GM13976 (cell line): ENCODE measurements around the gene PCA3.

ENCODE experiments used
- DNase-seq: peaks from one replicate; pipeline ENCODE4 v3.0.0; 2012; ENCODE audit warnings: low spot score
- in situ Hi-C: fragments of 300-500 bp; cut with MboI; formaldehyde crosslinking; loops from one replicate; pipeline ENCODE4 v1.12.0; 2022; ENCODE audit warnings: low sequenced_read_pairs, mixed read lengths, inconsistent platforms; ENCODE audit not compliant: unreplicated experiment
- TF ChIP-seq, protein P1 (sequence below): IDR thresholded peaks from 2 replicates; pipeline ENCODE4 v1.5.1; 2012; ENCODE audit warnings: borderline replicate concordance, mild to moderate bottlenecking; ENCODE audit not compliant: insufficient read depth; ENCODE audit errors: extremely low read depth, missing control alignments, control extremely low read depth

PCA3 gene

DNA sequence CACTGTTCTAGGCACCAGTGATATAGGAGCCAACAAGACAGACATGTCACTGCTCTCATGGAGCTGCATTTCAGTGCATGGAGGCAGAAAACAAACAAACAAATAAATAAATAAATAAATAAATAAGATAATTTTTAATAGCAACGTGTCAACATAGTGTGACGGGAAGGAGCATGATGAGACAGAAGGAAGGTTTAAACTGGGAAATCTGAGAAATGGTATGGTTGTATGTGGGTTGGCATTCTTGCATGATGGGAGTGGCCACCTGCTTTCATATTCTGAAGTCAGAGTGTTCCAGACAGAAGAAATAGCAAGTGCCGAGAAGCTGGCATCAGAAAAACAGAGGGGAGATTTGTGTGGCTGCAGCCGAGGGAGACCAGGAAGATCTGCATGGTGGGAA is at the start of gene PCA3:
PCA3 (plus strand) TSS at position 301 of the 400 bp plus-strand sequence.
- in situ Hi-C loops = no loop called here
- DNase-seq = no peak

DNA sequence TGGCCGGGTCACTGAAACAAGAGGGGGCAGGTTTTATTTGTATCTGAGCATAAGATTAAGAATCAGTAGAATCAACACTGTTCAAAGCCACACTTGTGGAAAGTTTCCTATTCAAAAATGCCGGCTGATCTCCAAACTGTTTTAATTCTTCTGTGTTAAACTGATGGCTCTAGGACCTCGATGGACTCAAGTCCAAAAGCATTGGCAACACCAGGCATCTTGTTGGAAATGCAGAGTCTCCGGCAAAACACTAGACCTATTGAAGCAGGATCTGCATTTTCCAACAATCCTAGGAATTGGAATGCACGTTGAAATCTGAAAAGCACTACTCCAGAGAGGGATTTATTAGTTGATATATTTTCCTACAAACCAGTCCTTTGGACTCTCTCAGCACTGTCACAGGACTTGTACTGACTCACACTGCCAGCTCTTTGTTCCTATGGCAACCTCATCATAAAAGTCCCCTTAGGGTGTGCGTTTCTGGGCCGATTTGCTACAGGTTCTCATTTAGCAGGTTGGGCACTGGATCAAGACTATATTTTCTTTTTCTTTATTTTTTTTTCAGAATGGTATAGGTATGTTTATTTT is 48.1 kb upstream of the PCA3 start:
- DNase-seq = no peak
- TF ChIP-seq, protein P1, sequence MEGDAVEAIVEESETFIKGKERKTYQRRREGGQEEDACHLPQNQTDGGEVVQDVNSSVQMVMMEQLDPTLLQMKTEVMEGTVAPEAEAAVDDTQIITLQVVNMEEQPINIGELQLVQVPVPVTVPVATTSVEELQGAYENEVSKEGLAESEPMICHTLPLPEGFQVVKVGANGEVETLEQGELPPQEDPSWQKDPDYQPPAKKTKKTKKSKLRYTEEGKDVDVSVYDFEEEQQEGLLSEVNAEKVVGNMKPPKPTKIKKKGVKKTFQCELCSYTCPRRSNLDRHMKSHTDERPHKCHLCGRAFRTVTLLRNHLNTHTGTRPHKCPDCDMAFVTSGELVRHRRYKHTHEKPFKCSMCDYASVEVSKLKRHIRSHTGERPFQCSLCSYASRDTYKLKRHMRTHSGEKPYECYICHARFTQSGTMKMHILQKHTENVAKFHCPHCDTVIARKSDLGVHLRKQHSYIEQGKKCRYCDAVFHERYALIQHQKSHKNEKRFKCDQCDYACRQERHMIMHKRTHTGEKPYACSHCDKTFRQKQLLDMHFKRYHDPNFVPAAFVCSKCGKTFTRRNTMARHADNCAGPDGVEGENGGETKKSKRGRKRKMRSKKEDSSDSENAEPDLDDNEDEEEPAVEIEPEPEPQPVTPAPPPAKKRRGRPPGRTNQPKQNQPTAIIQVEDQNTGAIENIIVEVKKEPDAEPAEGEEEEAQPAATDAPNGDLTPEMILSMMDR = no peak
- in situ Hi-C loops = no loop called here

More for the DNA sequence above, at the start of gene PCA3:
- TF ChIP-seq, protein P1 = no peak

DNA sequence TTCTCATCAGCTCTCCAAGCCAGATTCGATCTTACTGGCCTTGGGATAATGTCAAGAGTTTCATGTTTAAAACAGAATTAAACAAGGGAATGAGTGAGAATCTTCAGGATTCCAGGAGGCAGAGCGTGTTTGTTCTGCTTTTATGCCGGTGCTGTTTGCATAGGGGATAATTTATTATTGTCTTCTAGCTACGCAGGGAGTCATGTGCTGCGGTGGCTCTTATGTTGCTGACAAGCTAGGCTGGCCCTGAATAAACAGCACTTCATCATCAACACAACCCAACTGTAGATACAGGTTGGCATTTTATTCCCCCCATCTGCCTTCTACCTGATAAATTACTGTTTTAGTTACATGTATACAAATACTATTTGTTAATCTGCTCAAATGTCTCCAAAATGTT is 47.1 kb upstream of the PCA3 start:
- TF ChIP-seq, protein P1 = no peak
- no peak for DNase-seq
- in situ Hi-C loops = no loop called here

DNA sequence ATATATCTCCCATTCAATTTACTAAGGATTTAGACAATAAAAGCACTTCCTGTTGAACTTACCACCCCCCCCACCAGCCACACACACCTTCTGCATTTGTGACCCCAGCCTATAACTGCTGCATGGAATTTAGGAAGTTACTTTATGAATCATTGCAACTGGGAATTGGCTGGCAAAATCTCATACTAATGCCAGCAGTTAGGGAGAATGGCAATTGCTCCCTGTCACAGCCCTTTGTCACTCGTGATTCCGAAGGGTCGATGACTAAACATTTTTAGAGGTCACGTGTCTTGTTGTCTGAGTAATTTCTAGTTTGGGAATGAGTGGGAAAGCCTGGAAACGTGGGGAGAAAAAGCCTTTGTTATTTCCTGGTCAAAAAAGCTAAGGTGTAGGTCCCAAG is 46.6 kb upstream of the PCA3 start:
- DNase-seq = no peak
- TF ChIP-seq, protein P1 = no peak
- in situ Hi-C loops = no loop called here

DNA sequence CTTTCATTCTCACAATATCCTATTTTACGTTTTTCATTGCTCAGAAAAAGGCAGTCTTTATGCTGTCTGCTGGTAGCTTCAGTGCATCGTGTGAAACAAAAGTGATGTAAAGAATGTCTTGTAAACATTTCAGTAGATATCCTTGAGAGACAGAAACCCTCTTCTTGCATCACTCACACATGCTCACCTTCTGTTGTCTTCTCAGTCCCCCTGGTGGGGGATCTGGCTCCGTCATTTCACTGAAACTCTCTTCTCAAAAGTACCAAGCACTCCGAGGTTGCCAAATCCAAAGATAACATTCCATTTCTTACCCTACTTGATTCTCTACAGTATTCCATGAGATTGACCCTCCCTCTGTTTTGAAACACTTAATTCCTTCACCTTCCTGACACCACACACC is 46.1 kb upstream of the PCA3 start:
- TF ChIP-seq, protein P1 = no peak
- DNase-seq = no peak
- in situ Hi-C loops = no loop called here

DNA sequence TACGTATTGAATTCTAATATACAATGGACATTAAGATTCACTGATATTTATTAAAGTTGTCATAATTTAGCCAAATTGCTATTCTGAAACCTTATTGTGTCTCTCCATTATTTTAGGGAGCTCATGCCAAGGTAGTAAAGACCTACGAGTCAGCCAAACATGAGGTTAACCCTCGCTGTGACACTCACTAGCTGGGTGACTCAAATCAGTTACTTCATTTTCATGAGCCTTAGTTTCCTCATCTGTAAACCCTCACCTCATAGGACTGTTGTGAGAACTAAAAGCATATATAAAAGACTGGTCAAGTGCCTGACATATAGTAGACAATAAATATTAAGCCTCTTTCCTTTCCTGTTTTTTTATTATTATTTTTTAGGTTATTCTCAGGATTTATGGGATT is 44.0 kb upstream of the PCA3 start:
- TF ChIP-seq, protein P1 = no peak
- no peak for DNase-seq
- in situ Hi-C loops = no loop called here
